Neural progenitor cell (in vitro differentiated cells): ENCODE measurements around the gene PLA2G1B. TPM values are rescaled to one million over a fixed set of nuclear protein-coding genes. Genes with fewer than 3 reads are reported as not detected.
A peak's percentile ranks its signal among the peaks of the same experiment; 100 is the strongest.

Source experiments
- DNase-seq: peaks from one replicate; pipeline ENCODE4 v3.0.0-alpha.2; 2016; ENCODE audit warnings: low spot score
- H2AFZ ChIP-seq: fragments of 200-600 bp; sonication (generic); replicated peaks from 2 replicates; pipeline ENCODE4 v1.6.1; 2016; ENCODE audit warnings: antibody characterized with exemption
- H3F3A ChIP-seq: fragments of 200-600 bp; sonication (generic); 2 replicates; pipeline ENCODE4 v1.6.1; 2016; ENCODE audit warnings: antibody characterized with exemption, low read depth
- H3K27ac ChIP-seq: fragments of 200-600 bp; sonication (generic); 2 replicates; pipeline ENCODE4 v1.5.1; 2016; ENCODE audit warnings: mild to moderate bottlenecking
- H3K27me3 ChIP-seq: fragments of 200-600 bp; sonication (generic); 2 replicates; pipeline ENCODE4 v1.6.1; 2016; ENCODE audit warnings: mild to moderate bottlenecking, moderate library complexity
- H3K36me3 ChIP-seq: fragments of 200-600 bp; sonication (generic); 2 replicates; pipeline ENCODE4 v1.5.1; 2016
- H3K4me1 ChIP-seq: fragments of 200-600 bp; sonication (generic); 2 replicates; pipeline ENCODE4 v1.6.1; 2016; ENCODE audit warnings: mixed run types
- H3K4me2 ChIP-seq: fragments of 200-600 bp; sonication (generic); 2 replicates; pipeline ENCODE4 v1.6.1; 2016
- H3K4me3 ChIP-seq: fragments of 200-600 bp; sonication (generic); 2 replicates; pipeline ENCODE4 v1.5.1; 2016
- H3K79me2 ChIP-seq: fragments of 200-600 bp; sonication (generic); 2 replicates; pipeline ENCODE4 v1.6.1; 2016; ENCODE audit warnings: low read depth
- H3K9ac ChIP-seq: fragments of 200-600 bp; sonication (generic); 2 replicates; pipeline ENCODE4 v1.6.1; 2016
- H3K9me3 ChIP-seq: fragments of 200-600 bp; sonication (generic); 2 replicates; pipeline ENCODE4 v1.5.1; 2016; ENCODE audit warnings: low read depth
- H4K20me1 ChIP-seq: fragments of 200-600 bp; sonication (generic); 2 replicates; pipeline ENCODE4 v1.6.1; 2016; ENCODE audit warnings: low read depth
- H3K27ac Mint-ChIP-seq: 3 replicates; pipeline ENCODE4 v1.8.0; 2021; ENCODE audit warnings: mixed read lengths
- H3K27me3 Mint-ChIP-seq: 2 replicates; pipeline ENCODE4 v1.8.0; 2022; ENCODE audit warnings: low read depth, mild to moderate bottlenecking, inconsistent platforms, moderate library complexity, mixed read lengths; ENCODE audit not compliant: insufficient read depth
- H3K36me3 Mint-ChIP-seq: 3 replicates; pipeline ENCODE4 v1.8.0; 2021; ENCODE audit warnings: mixed read lengths
- H3K4me1 Mint-ChIP-seq: 3 replicates; pipeline ENCODE4 v1.8.0; 2021; ENCODE audit warnings: mixed read lengths
- H3K4me3 Mint-ChIP-seq: 3 replicates; pipeline ENCODE4 v1.8.0; 2021; ENCODE audit warnings: mild to moderate bottlenecking, moderate library complexity, mixed read lengths
- H3K9me3 Mint-ChIP-seq: 3 replicates; pipeline ENCODE4 v1.8.0; 2020; ENCODE audit warnings: mixed read lengths
- CTCF ChIP-seq: fragments of 200-600 bp; sonication (generic); IDR thresholded peaks from 2 replicates; pipeline ENCODE4 v1.5.1; 2017; ENCODE audit warnings: antibody characterized with exemption, mild to moderate bottlenecking
- EZH2 ChIP-seq: fragments of 200-600 bp; sonication (generic); IDR thresholded peaks from 2 replicates; pipeline ENCODE4 v1.6.1; 2017; ENCODE audit warnings: antibody characterized with exemption, mild to moderate bottlenecking, moderate library complexity
- EZH2phosphoT487 ChIP-seq: fragments of 200-600 bp; sonication (generic); IDR thresholded peaks from 2 replicates; pipeline ENCODE4 v1.6.1; 2017; ENCODE audit warnings: antibody characterized with exemption
- total RNA-seq: library from RNA; depleted of rRNA; stranded (reverse); fragments of >200 nt; gene quantifications from 2 replicates; pipeline ENCODE4 v1.2.3, GENCODE V29; 2015; ENCODE audit warnings: low replicate concordance

The PLA2G1B gene
- total RNA-seq, 1 donor from 2014 or later = not detected

GRCh38 chr12:120328228-120328627 lies 649 bp upstream of the PLA2G1B start:
- H3K9ac ChIP-seq = no peak overlapping the region
- H3K27me3 Mint-ChIP-seq = peaks cover 14% of the 10 kb centered on the region
- H3K79me2 ChIP-seq = no peaks in the 10 kb centered on the region
- H3K4me3 ChIP-seq = no peak overlapping the region
- no peak overlapping the region for H3K4me3 Mint-ChIP-seq
- no peak overlapping the region for H3K27ac Mint-ChIP-seq
- no peaks in the 10 kb centered on the region for H3K36me3 Mint-ChIP-seq
- TF ChIP-seq EZH2 (no peak), EZH2phosphoT487 (no peak), CTCF (no peak)
- H3K4me1 ChIP-seq = no peaks in the 10 kb centered on the region
- no peaks in the 10 kb centered on the region for H3K9me3 ChIP-seq
- H4K20me1 ChIP-seq = no peaks in the 10 kb centered on the region
- H2AFZ ChIP-seq = no peak overlapping the region
- peaks cover 8% of the 10 kb centered on the region for H3K4me1 Mint-ChIP-seq
- no peak for DNase-seq
- H3F3A ChIP-seq = no peaks in the 10 kb centered on the region
- H3K9me3 Mint-ChIP-seq = no peaks in the 10 kb centered on the region
- no peaks in the 10 kb centered on the region for H3K36me3 ChIP-seq
- H3K27ac ChIP-seq = no peak overlapping the region
- H3K4me2 ChIP-seq = no peak overlapping the region
- peaks cover 8% of the 10 kb centered on the region for H3K27me3 ChIP-seq

GRCh38 chr12:120324841-120325417 lies 2.6 kb downstream of the PLA2G1B start:
- peaks cover 6% of the 10 kb centered on the region for H3K4me1 Mint-ChIP-seq
- H3F3A ChIP-seq = peaks cover 10% of the 10 kb centered on the region
- H3K4me2 ChIP-seq = no peak overlapping the region
- peaks cover 8% of the 10 kb centered on the region for H3K27me3 ChIP-seq
- H3K4me3 Mint-ChIP-seq = peak overlapping the region; percentile 92
- H2AFZ ChIP-seq = no peak overlapping the region
- H3K9me3 ChIP-seq = no peaks in the 10 kb centered on the region
- no peaks in the 10 kb centered on the region for H4K20me1 ChIP-seq
- H3K36me3 Mint-ChIP-seq = no peaks in the 10 kb centered on the region
- H3K27ac ChIP-seq = no peak overlapping the region
- no peak for DNase-seq
- H3K4me1 ChIP-seq = no peaks in the 10 kb centered on the region
- no peaks in the 10 kb centered on the region for H3K79me2 ChIP-seq
- no peak overlapping the region for H3K4me3 ChIP-seq
- no peak overlapping the region for H3K27ac Mint-ChIP-seq
- TF ChIP-seq EZH2 (peak; percentile 3), CTCF (no peak), EZH2phosphoT487 (no peak)
- H3K27me3 Mint-ChIP-seq = peaks cover 15% of the 10 kb centered on the region
- H3K9ac ChIP-seq = no peak overlapping the region
- H3K36me3 ChIP-seq = no peaks in the 10 kb centered on the region
- H3K9me3 Mint-ChIP-seq = no peaks in the 10 kb centered on the region

- H3K27ac Mint-ChIP-seq = no peak overlapping the region
- H3K27me3 Mint-ChIP-seq = peaks cover 13% of the 10 kb centered on the region
These were observed 3.8 kb downstream of the PLA2G1B start for GRCh38 chr12:120323772-120324171.

More at GRCh38 chr12:120323772-120324171, 3.8 kb downstream of the PLA2G1B start:
- Histone ChIP-seq H3K27ac (no peak overlapping the region), H3F3A (peaks cover 10% of the 10 kb centered on the region), H2AFZ (no peak overlapping the region), H3K9me3 (no peaks in the 10 kb centered on the region), H3K9ac (no peak overlapping the region), H3K4me2 (no peak overlapping the region), H3K4me1 (no peaks in the 10 kb centered on the region), H3K79me2 (no peaks in the 10 kb centered on the region), H3K27me3 (peaks cover 8% of the 10 kb centered on the region), H4K20me1 (no peaks in the 10 kb centered on the region), H3K36me3 (no peaks in the 10 kb centered on the region), H3K4me3 (no peak overlapping the region)
- no peak for TF ChIP-seq EZH2phosphoT487
- TF ChIP-seq CTCF = no peak
- TF ChIP-seq EZH2 = no peak
- no peak overlapping the region for H3K4me3 Mint-ChIP-seq
- DNase-seq = no peak
- no peaks in the 10 kb centered on the region for H3K9me3 Mint-ChIP-seq
- no peaks in the 10 kb centered on the region for H3K36me3 Mint-ChIP-seq
- H3K4me1 Mint-ChIP-seq = peaks cover 6% of the 10 kb centered on the region
